Stimulated activated CD4-positive, alpha-beta T cell treated with anti-CD3 and anti-CD28 coated beads, Interleukin-2, amount 100 ng/mL, for 4 hours (primary cell): ENCODE measurements around the gene C19orf67.
A peak's percentile ranks its signal among the peaks of the same experiment; 100 is the strongest.

Source experiments
- DNase-seq: peaks from one replicate; pipeline ENCODE4 v3.0.0-alpha.2; 2020; ENCODE audit warnings: low read depth

The C19orf67 gene

DNA sequence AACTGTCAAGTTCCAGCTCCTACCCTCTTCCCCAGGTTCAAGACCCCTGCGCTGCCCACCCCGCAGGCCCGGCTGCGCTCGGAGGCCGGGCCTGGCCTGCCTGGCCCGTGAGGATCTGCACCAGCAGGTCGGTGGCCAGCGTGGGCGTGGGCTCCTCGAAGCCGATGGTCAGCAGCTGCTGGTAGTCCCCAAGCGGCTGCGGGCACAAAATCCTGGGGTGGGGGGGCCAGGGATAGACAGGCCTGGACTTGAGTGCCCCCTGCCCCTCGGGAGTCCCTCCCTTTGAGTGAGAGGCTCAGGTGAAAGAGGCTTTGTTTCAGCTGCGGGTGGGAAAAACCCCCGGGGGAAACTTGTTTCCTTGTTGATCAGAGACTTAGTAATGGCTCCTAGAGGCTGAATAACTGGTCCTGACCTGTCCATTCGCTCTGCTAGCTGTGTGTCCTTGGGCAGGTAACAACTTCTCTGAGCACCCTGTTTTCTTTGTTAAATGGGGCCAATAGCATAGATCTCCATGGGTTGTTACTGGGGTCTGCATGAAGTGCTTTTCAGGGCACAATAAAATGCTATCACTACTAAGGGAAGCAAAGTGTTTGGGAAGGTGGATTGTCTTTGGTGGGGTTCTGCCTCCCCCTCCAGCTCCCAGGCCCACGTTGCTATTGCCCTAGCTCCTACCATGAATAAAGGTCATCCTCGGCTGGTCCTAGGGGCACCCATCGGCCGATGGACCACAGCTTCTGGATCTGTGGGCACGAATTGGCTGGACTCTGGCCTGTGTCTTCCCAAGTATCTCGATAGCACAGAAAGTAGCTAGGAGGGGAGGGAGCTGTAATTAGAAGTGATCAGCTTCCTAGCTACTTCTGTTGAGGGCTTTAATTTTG, 3.5 kb downstream of the C19orf67 start:
- no peak for DNase-seq

DNA sequence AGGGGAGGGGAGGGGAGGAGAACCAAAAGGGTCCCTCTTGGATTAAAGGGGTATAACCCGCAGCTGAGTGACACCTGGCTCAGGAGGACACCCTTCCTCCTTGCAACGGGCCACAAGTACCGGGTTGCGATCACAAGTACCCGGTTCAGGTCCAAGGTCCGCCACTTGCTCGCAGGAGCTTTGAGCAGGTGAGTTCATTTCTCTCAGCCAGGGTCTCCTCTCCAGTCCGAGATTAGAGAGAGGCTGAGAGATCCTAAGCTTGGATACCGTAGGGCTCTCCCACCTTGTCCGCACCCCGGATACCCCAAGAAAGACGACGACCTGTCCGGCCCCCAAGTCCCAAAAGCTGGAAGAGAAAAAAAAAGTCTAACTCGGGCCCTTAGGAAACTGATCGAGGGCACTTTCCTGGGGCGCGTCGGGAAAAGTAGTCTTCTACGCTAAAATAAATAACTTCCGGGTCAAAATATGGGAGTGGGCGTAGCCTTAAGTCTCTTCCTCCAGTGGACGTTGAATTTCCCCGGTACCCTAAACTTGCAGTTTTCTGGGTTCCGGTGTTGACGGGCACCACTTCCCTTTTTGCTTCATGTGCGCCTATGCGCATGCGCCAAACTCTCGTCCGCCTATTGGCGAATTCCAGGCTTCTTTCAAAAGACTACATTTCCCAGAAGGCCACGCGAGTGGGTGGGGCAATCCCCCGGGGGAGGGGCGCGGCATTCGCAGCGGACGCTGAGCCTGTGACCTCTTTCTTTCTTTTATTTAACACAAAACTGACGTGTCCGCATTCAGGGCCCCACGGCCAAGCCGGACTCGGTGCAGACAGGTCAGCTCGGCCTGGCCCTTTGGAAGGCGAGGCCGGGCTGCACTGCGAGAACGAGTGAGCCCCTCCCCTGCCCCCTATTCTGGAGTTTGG, 4.4 kb downstream of the C19orf67 start:
- peak; percentile 99 for DNase-seq

DNA sequence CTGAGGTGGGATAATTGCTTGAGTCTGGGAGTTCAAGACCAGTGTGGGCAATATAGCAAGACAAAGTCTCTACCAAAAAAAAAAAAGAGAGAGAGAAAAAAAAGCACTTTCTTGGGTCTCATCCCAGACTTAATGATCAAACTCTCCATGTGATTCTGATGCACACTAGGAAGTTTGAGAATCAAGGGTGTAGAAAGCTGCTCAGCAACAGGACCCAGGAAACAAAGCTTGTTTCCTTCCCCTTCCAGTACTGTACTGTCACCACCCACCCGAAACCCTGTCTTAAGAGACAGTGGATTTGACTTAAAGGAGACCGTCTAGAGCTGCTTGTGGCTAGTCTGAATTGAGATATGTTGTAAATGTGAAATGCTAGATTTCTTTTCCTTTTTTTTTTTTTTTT, 7.2 kb downstream of the C19orf67 start:
- no peak for DNase-seq

GRCh38 chr19:14073925-14074838, 11.4 kb downstream of the C19orf67 start:
- no peak for DNase-seq

- DNase-seq: peak; percentile 65
Measured at GRCh38 chr19:14073261-14073924, 12.2 kb downstream of the C19orf67 start.

- DNase-seq: no peak
Measured at GRCh38 chr19:14072535-14073260, 12.9 kb downstream of the C19orf67 start, which contains the start of gene MISP3. Gene MISP3 (plus strand): TSS chr19:14072786. CDS start chr19:14073310, 524 bp downstream.

- DNase-seq: no peak
Measured at GRCh38 chr19:14070268-14071050, 15.1 kb downstream of the C19orf67 start.

GRCh38 chr19:14066134-14066533, 19.4 kb downstream of the C19orf67 start:
- DNase-seq: no peak

DNA sequence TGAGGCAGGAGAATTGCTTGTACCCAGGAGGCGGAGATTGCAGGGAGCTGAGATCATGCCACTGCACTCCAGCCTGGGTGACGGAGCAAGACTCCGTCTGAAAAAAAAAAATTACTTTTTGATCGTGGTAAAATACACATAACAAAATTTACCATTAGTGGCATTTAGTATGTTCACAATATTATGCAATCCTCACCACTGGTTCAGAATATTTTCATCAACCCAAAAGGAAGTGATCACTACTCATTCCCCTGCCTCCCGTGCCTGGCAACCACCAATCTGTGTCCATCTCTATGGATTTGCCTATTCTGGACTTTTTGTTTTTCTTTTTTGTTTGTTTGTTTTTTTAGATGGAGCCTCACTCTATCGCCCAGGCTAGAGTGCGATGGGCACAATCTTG, 22.5 kb downstream of the C19orf67 start:
- DNase-seq: no peak

- DNase-seq: no peak
Measured at GRCh38 chr19:14062558-14062855, 23.1 kb downstream of the C19orf67 start.

- DNase-seq: no peak
Measured at GRCh38 chr19:14061751-14062557, 23.6 kb downstream of the C19orf67 start, which contains the start of gene PALM3. Gene PALM3 (minus strand): TSS chr19:14062076. CDS start chr19:14061980, 96 bp downstream.

- no peak for DNase-seq
Measured at GRCh38 chr19:14061081-14061749, 24.4 kb downstream of the C19orf67 start.

GRCh38 chr19:14059652-14060155, 25.9 kb downstream of the C19orf67 start:
- no peak for DNase-seq

- DNase-seq: no peak
Measured at GRCh38 chr19:14059093-14059480, 26.5 kb downstream of the C19orf67 start.

DNA sequence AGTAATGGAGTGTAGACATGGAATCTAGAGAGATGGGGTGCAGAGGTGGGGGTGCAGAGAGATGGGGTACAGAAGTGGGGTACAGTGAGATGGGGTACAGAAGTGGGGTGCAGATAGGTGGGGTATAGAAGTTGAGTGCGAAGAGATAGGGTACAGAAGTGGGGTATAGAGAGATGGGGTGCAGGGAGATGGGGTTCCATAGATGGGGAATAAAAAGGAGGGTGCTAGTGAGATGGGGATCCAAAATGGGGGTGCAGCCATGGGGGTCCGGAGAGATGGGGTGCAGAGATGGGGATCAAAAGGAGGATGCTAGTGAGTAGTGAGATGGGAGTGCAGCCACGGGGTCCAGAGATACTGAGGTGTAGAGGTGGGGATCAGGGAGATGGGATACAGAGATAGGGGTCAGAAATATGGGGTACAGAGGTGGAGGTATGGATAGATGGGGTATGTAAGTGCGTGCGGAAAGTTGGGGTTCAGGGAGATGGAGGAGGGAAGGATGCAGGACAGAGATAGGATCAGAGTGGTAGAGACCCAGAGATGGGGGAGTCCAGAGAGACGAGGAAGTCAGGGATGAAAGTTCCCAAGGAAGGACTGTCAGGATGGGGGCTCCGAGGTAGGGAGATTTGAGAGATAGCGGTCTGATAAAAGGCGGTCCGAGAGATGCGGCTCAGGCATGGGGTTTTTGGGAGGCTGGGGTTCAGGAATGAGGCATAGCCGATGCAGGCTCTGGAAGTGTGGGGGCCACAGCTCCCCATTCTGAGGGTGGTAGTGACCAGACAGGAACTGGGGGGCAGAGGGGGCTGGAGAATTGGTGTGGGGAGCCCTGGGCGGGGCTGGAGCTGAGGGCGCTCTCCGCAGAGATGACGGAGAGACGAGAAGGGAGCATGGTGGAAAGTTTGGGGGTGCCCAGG, 27.1 kb downstream of the C19orf67 start:
- DNase-seq: no peak

DNA sequence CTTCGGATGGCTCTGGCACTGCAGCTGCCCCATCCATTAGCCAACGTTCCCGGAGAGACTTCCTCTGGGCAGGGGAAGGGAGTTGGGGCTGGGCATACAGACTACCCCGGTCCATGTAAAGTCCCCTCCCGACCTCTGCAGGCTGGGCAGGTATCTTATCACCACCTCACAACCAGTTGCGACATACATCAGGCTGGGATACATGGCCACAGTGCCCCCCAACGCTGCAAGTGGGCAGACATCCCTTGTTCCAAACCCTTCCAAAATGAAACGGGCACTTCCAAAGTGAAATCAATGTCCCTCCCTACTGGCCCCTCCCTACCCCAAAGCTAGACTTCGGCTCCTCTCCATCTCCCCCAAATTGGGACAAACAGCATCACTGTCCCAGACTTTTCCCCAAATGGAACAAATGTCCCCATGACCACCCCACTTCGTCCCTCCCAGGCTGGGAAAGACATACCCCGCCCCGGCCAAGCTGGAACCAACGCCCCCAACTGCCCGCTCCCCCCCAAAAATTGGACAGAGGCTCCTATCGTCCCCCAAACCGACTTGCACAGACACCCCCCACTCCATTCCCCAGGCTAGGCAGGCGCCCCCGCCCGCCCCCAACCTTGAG, 28.7 kb downstream of the C19orf67 start:
- DNase-seq: no peak
